Neural progenitor cell (in vitro differentiated cells): Measurements from ENCODE around the gene CLSTN2. TPM values are rescaled to one million over a fixed set of nuclear protein-coding genes. Genes with fewer than 3 reads are reported as not detected.

Experiments
- DNase-seq: peaks from one replicate; pipeline ENCODE4 v3.0.0-alpha.2; 2016; ENCODE audit warnings: low spot score
- H2AFZ ChIP-seq: fragments of 200-600 bp; sonication (generic); replicated peaks from 2 replicates; pipeline ENCODE4 v1.6.1; 2016; ENCODE audit warnings: antibody characterized with exemption
- H3F3A ChIP-seq: fragments of 200-600 bp; sonication (generic); 2 replicates; pipeline ENCODE4 v1.6.1; 2016; ENCODE audit warnings: antibody characterized with exemption, low read depth
- H3K27ac ChIP-seq: fragments of 200-600 bp; sonication (generic); 2 replicates; pipeline ENCODE4 v1.5.1; 2016; ENCODE audit warnings: mild to moderate bottlenecking
- H3K27me3 ChIP-seq: fragments of 200-600 bp; sonication (generic); 2 replicates; pipeline ENCODE4 v1.6.1; 2016; ENCODE audit warnings: mild to moderate bottlenecking, moderate library complexity
- H3K36me3 ChIP-seq: fragments of 200-600 bp; sonication (generic); 2 replicates; pipeline ENCODE4 v1.5.1; 2016
- H3K4me1 ChIP-seq: fragments of 200-600 bp; sonication (generic); 2 replicates; pipeline ENCODE4 v1.6.1; 2016; ENCODE audit warnings: mixed run types
- H3K4me2 ChIP-seq: fragments of 200-600 bp; sonication (generic); 2 replicates; pipeline ENCODE4 v1.6.1; 2016
- H3K4me3 ChIP-seq: fragments of 200-600 bp; sonication (generic); 2 replicates; pipeline ENCODE4 v1.5.1; 2016
- H3K79me2 ChIP-seq: fragments of 200-600 bp; sonication (generic); 2 replicates; pipeline ENCODE4 v1.6.1; 2016; ENCODE audit warnings: low read depth
- H3K9ac ChIP-seq: fragments of 200-600 bp; sonication (generic); 2 replicates; pipeline ENCODE4 v1.6.1; 2016
- H3K9me3 ChIP-seq: fragments of 200-600 bp; sonication (generic); 2 replicates; pipeline ENCODE4 v1.5.1; 2016; ENCODE audit warnings: low read depth
- H4K20me1 ChIP-seq: fragments of 200-600 bp; sonication (generic); 2 replicates; pipeline ENCODE4 v1.6.1; 2016; ENCODE audit warnings: low read depth
- H3K27ac Mint-ChIP-seq: 3 replicates; pipeline ENCODE4 v1.8.0; 2021; ENCODE audit warnings: mixed read lengths
- H3K27me3 Mint-ChIP-seq: 2 replicates; pipeline ENCODE4 v1.8.0; 2022; ENCODE audit warnings: low read depth, mild to moderate bottlenecking, inconsistent platforms, moderate library complexity, mixed read lengths; ENCODE audit not compliant: insufficient read depth
- H3K36me3 Mint-ChIP-seq: 3 replicates; pipeline ENCODE4 v1.8.0; 2021; ENCODE audit warnings: mixed read lengths
- H3K4me1 Mint-ChIP-seq: 3 replicates; pipeline ENCODE4 v1.8.0; 2021; ENCODE audit warnings: mixed read lengths
- H3K4me3 Mint-ChIP-seq: 3 replicates; pipeline ENCODE4 v1.8.0; 2021; ENCODE audit warnings: mild to moderate bottlenecking, moderate library complexity, mixed read lengths
- H3K9me3 Mint-ChIP-seq: 3 replicates; pipeline ENCODE4 v1.8.0; 2020; ENCODE audit warnings: mixed read lengths
- CTCF ChIP-seq: fragments of 200-600 bp; sonication (generic); IDR thresholded peaks from 2 replicates; pipeline ENCODE4 v1.5.1; 2017; ENCODE audit warnings: antibody characterized with exemption, mild to moderate bottlenecking
- EZH2 ChIP-seq: fragments of 200-600 bp; sonication (generic); IDR thresholded peaks from 2 replicates; pipeline ENCODE4 v1.6.1; 2017; ENCODE audit warnings: antibody characterized with exemption, mild to moderate bottlenecking, moderate library complexity
- EZH2phosphoT487 ChIP-seq: fragments of 200-600 bp; sonication (generic); IDR thresholded peaks from 2 replicates; pipeline ENCODE4 v1.6.1; 2017; ENCODE audit warnings: antibody characterized with exemption
- total RNA-seq: library from RNA; depleted of rRNA; stranded (reverse); fragments of >200 nt; gene quantifications from 2 replicates; pipeline ENCODE4 v1.2.3, GENCODE V29; 2015; ENCODE audit warnings: low replicate concordance

The CLSTN2 gene
- total RNA-seq, 1 donor from 2014 or later: 0.22 TPM

- Mint-ChIP-seq H3K4me1 (no peaks in the 10 kb centered on the region), H3K4me3 (no peak overlapping the region), H3K27me3 (peaks cover 2% of the 10 kb centered on the region), H3K9me3 (no peaks in the 10 kb centered on the region), H3K36me3 (no peaks in the 10 kb centered on the region), H3K27ac (no peak overlapping the region)
- no peaks in the 10 kb centered on the region for H3K79me2 ChIP-seq
- no peak overlapping the region for H3K9ac ChIP-seq
- H3K4me3 ChIP-seq: no peak overlapping the region
- H3K4me1 ChIP-seq: no peaks in the 10 kb centered on the region
- no peaks in the 10 kb centered on the region for H3F3A ChIP-seq
- no peaks in the 10 kb centered on the region for H3K36me3 ChIP-seq
- no peaks in the 10 kb centered on the region for H4K20me1 ChIP-seq
- H3K9me3 ChIP-seq: no peaks in the 10 kb centered on the region
- no peak for DNase-seq
- TF ChIP-seq EZH2 (no peak), CTCF (no peak), EZH2phosphoT487 (no peak)
- no peak overlapping the region for H3K27ac ChIP-seq
- no peak overlapping the region for H2AFZ ChIP-seq
- H3K27me3 ChIP-seq: no peaks in the 10 kb centered on the region
- no peak overlapping the region for H3K4me2 ChIP-seq
These were observed 618.6 kb downstream of the CLSTN2 start for GRCh38 chr3:140553591-140553990.

DNA sequence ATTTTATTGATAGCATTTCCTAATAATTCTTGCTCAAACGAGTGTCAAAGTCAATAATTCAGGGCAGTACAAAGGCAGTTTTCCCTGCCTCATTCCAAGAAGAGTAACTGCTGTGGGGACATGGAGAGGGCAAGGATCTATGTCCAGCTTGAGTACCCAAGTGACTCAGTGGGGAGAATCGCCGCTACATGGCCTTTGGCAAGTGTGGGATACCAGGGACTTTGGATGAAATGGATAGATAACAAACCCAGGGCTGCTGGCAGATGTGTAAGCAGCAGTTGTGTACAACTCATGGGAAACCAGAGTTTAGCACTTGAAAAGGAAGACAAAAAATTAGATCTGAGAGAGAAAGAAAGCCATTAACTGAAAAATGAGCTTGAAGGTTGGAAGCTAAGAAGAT is 620.7 kb downstream of the CLSTN2 start:
- H4K20me1 ChIP-seq: no peaks in the 10 kb centered on the region
- no peak overlapping the region for H3K27ac ChIP-seq
- no peak for DNase-seq
- H3K27ac Mint-ChIP-seq: no peak overlapping the region
- H3K36me3 Mint-ChIP-seq: no peaks in the 10 kb centered on the region
- no peaks in the 10 kb centered on the region for H3K36me3 ChIP-seq
- no peak overlapping the region for H3K4me2 ChIP-seq
- peaks cover 5% of the 10 kb centered on the region for H3K27me3 Mint-ChIP-seq
- H3K4me1 Mint-ChIP-seq: no peaks in the 10 kb centered on the region
- TF ChIP-seq CTCF (no peak), EZH2 (no peak), EZH2phosphoT487 (no peak)
- no peaks in the 10 kb centered on the region for H3K27me3 ChIP-seq
- H2AFZ ChIP-seq: no peak overlapping the region
- H3K4me3 ChIP-seq: no peak overlapping the region
- H3K9me3 ChIP-seq: no peaks in the 10 kb centered on the region
- no peaks in the 10 kb centered on the region for H3K4me1 ChIP-seq
- no peaks in the 10 kb centered on the region for H3K79me2 ChIP-seq
- no peaks in the 10 kb centered on the region for H3F3A ChIP-seq
- H3K4me3 Mint-ChIP-seq: no peak overlapping the region
- no peak overlapping the region for H3K9ac ChIP-seq
- no peaks in the 10 kb centered on the region for H3K9me3 Mint-ChIP-seq

GRCh38 chr3:140557476-140557875 is 622.5 kb downstream of the CLSTN2 start:
- no peaks in the 10 kb centered on the region for H3K36me3 ChIP-seq
- H2AFZ ChIP-seq: no peak overlapping the region
- peaks cover 5% of the 10 kb centered on the region for H3K27me3 Mint-ChIP-seq
- H3K27me3 ChIP-seq: no peaks in the 10 kb centered on the region
- H3K27ac ChIP-seq: no peak overlapping the region
- H3K4me2 ChIP-seq: no peak overlapping the region
- H3K4me1 Mint-ChIP-seq: no peaks in the 10 kb centered on the region
- no peaks in the 10 kb centered on the region for H3F3A ChIP-seq
- no peaks in the 10 kb centered on the region for H3K36me3 Mint-ChIP-seq
- H3K4me1 ChIP-seq: no peaks in the 10 kb centered on the region
- H3K4me3 ChIP-seq: no peak overlapping the region
- H3K9me3 Mint-ChIP-seq: no peaks in the 10 kb centered on the region
- no peaks in the 10 kb centered on the region for H3K79me2 ChIP-seq
- TF ChIP-seq EZH2phosphoT487 (no peak), CTCF (no peak), EZH2 (no peak)
- no peaks in the 10 kb centered on the region for H3K9me3 ChIP-seq
- DNase-seq: no peak
- H3K9ac ChIP-seq: no peak overlapping the region
- H3K4me3 Mint-ChIP-seq: no peak overlapping the region
- no peaks in the 10 kb centered on the region for H4K20me1 ChIP-seq
- no peak overlapping the region for H3K27ac Mint-ChIP-seq

GRCh38 chr3:140559546-140559945 is 624.6 kb downstream of the CLSTN2 start:
- Histone ChIP-seq H3K27me3 (no peaks in the 10 kb centered on the region), H3K79me2 (no peaks in the 10 kb centered on the region), H3K4me1 (no peaks in the 10 kb centered on the region), H3K4me3 (no peak overlapping the region), H3K9ac (no peak overlapping the region), H3K36me3 (no peaks in the 10 kb centered on the region), H3K27ac (no peak overlapping the region), H2AFZ (no peak overlapping the region), H3K4me2 (no peak overlapping the region), H4K20me1 (no peaks in the 10 kb centered on the region), H3K9me3 (no peaks in the 10 kb centered on the region), H3F3A (no peaks in the 10 kb centered on the region)
- Mint-ChIP-seq H3K4me1 (no peaks in the 10 kb centered on the region), H3K36me3 (no peaks in the 10 kb centered on the region), H3K27me3 (peaks cover 8% of the 10 kb centered on the region), H3K4me3 (no peak overlapping the region), H3K9me3 (peaks cover 2% of the 10 kb centered on the region), H3K27ac (no peak overlapping the region)
- no peak for TF ChIP-seq CTCF
- no peak for TF ChIP-seq EZH2phosphoT487
- TF ChIP-seq EZH2: no peak
- no peak for DNase-seq
